Calu3 (cell line): ENCODE data around the gene ZNF324B. TPM values are rescaled to one million over a fixed set of nuclear protein-coding genes. Genes with fewer than 3 reads are reported as not detected.

Source experiments
- BruUV-seq: library from RNA; stranded (reverse); fragments of 400-500 nt; replicated peaks from 2 replicates; lab custom pipeline; 2021; lab: Mats Ljungman, UMichigan
- CTCF ChIA-PET: fragments of 300-600 bp; sonication (Branson Sonifier 250); formaldehyde crosslinking; loops from one replicate; lab custom pipeline; 2022; ENCODE audit warnings: antibody characterized with exemption; lab: Charles Lee
- DNase-seq: peaks from one replicate; pipeline ENCODE4 v3.0.0; 2022
- H3K27ac Mint-ChIP-seq: one replicate; pipeline ENCODE4 v1.8.0; 2022; ENCODE audit warnings: mixed read lengths; ENCODE audit not compliant: unreplicated experiment
- H3K27me3 Mint-ChIP-seq: one replicate; pipeline ENCODE4 v1.8.0; 2022; ENCODE audit warnings: mixed read lengths; ENCODE audit not compliant: unreplicated experiment
- H3K36me3 Mint-ChIP-seq: one replicate; pipeline ENCODE4 v1.8.0; 2022; ENCODE audit warnings: mild to moderate bottlenecking, moderate library complexity, mixed read lengths; ENCODE audit not compliant: insufficient read depth, unreplicated experiment
- H3K4me1 Mint-ChIP-seq: one replicate; pipeline ENCODE4 v1.8.0; 2022; ENCODE audit warnings: mild to moderate bottlenecking, low read depth, mixed read lengths; ENCODE audit not compliant: unreplicated experiment
- H3K4me3 Mint-ChIP-seq: one replicate; pipeline ENCODE4 v1.8.0; 2022; ENCODE audit warnings: mild to moderate bottlenecking, low read depth, moderate library complexity, mixed read lengths; ENCODE audit not compliant: unreplicated experiment
- H3K9me3 Mint-ChIP-seq: one replicate; pipeline ENCODE4 v1.8.0; 2022; ENCODE audit warnings: low read depth, mixed read lengths; ENCODE audit not compliant: unreplicated experiment
- intact Hi-C: fragments of 100-400 bp; cut with micrococcal nuclease; formaldehyde crosslinking; loops from one replicate; pipeline ENCODE4 v1.10.0; 2022; ENCODE audit not compliant: unreplicated experiment
- total RNA-seq: library from RNA; stranded (reverse); gene quantifications from 2 replicates; pipeline ENCODE4 v1.2.3, GENCODE V29; 2022
- TF ChIP-seq, protein P1 (sequence below): fragments of 200-600 bp; IDR thresholded peaks from one replicate; pipeline ENCODE4 v1.8.0; 2022; ENCODE audit warnings: antibody characterized with exemption; ENCODE audit not compliant: unreplicated experiment

The ZNF324B gene
- total RNA-seq, 1 experiment from 2014 or later, result 13.7 TPM

DNA sequence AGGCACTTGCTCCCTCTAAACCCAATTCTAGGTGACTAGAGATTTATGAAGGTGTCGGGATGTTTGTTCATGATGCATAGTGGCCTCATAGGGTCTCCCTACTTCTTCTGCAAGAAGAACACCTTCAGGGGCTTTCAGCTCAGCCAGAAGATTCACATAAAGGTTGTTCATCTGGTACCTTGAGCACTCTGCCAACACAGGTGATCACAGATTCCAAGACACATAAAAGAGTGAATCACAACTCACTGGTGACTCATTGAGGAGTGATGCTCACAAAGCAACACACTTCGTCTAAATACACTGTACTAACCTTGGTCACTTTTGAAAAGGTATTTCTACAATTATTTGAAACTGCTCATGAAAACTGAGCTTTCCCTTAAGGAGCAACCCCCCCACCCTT, 8.6 kb downstream of the ZNF324B start:
- DNase-seq, result no peak
- BruUV-seq, result no TSS peak
- no peak overlapping the region for H3K4me3 Mint-ChIP-seq
- CTCF ChIA-PET, result no interaction called here
- TF ChIP-seq, protein P1, sequence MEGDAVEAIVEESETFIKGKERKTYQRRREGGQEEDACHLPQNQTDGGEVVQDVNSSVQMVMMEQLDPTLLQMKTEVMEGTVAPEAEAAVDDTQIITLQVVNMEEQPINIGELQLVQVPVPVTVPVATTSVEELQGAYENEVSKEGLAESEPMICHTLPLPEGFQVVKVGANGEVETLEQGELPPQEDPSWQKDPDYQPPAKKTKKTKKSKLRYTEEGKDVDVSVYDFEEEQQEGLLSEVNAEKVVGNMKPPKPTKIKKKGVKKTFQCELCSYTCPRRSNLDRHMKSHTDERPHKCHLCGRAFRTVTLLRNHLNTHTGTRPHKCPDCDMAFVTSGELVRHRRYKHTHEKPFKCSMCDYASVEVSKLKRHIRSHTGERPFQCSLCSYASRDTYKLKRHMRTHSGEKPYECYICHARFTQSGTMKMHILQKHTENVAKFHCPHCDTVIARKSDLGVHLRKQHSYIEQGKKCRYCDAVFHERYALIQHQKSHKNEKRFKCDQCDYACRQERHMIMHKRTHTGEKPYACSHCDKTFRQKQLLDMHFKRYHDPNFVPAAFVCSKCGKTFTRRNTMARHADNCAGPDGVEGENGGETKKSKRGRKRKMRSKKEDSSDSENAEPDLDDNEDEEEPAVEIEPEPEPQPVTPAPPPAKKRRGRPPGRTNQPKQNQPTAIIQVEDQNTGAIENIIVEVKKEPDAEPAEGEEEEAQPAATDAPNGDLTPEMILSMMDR, result no peak
- peaks cover 2% of the 10 kb centered on the region for H3K9me3 Mint-ChIP-seq
- no peak overlapping the region for H3K27ac Mint-ChIP-seq
- no peaks in the 10 kb centered on the region for H3K27me3 Mint-ChIP-seq
- no peaks in the 10 kb centered on the region for H3K4me1 Mint-ChIP-seq
- peaks cover 5% of the 10 kb centered on the region for H3K36me3 Mint-ChIP-seq
- intact Hi-C loops, result no loop called here

DNA sequence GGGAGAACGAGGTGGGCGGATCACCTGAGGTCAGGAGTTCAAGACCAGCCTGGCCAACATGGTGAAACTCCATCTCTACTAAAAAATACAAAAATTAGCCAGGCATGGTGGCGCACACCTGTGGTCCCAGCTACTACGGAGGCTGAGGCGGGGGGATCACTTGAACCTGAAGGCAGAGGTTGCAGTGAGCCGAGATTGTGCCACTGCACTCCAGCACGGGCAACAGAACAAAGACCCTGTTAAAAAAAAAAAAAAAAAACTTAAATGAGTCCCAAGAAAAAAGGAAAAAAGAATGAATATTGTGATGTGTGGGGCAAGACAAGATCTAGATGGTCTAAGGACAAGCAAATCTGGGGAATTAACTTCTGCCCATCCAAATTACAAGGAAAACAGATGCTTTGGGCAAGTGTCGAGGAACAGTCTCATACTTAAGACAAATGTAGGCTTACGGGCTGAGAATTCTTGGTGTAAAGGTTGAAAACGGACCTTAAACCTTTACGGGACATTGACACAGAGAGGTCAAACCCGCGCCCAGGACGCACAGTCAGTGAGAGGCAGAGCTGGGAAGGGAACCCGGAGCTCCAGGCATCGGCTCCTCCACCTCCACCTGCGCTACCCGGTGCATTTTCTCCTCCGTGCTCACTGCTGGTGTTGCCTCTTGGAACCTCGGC, 14.8 kb downstream of the ZNF324B start:
- H3K4me3 Mint-ChIP-seq, result peak overlapping the region; percentile 80
- TF ChIP-seq, protein P1, result no peak
- no peaks in the 10 kb centered on the region for H3K9me3 Mint-ChIP-seq
- peaks cover 14% of the 10 kb centered on the region for H3K4me1 Mint-ChIP-seq
- DNase-seq, result no peak
- CTCF ChIA-PET, result interaction anchor here (0.5 to 0.6 kb wide), 2 partner anchors 58 to 280 kb away, joined by 3 read pairs; partner anchors contain the start of gene ZNF584
- no TSS peak for BruUV-seq
- H3K27me3 Mint-ChIP-seq, result no peaks in the 10 kb centered on the region
- H3K27ac Mint-ChIP-seq, result peak overlapping the region; percentile 52
- H3K36me3 Mint-ChIP-seq, result peaks cover 33% of the 10 kb centered on the region
- intact Hi-C loops, result no loop called here

DNA sequence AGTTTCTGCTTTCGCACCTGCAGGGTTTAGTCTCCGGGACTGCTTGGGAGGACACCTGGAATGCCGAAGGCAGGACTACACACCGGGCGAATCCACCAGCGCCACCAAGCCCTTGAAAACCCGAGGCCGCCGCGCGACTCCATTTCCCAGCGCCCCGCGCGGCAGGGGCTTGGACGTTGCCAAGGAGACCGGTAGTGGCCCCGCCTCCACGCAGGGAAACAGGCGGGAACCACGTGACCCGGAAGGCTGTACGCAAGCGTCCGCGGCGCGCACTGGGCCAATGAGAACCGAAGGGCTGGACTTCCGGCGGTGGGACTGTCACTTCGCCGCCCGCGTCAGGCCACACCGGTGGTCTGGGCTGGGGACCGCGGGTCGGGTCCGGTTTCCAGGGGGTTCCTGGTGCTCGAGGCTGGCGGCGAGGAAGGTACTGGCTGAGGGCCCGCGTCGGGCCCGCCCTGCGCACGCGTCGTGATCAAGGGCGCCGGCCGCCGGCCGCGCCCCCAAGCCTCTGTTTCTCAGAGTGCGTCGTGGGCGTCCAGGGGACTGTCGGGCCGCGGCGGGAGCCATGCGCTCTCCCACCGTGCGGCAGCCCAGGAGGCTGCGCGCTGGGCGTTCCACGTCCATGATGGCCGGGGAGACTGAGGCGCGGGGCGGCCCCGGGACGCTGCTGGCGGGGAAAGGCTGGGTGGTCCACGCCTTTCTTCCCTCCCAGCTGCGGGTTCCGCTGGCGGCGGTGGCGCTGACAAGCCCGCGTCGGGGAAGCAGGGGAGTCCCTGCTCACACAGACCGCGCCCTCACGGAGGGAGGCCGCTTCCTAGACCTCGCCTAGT, 15.6 kb downstream of the ZNF324B start, which contains the start of gene ZNF324:
ZNF324 (plus strand) TSS at position 321 of the 830 bp plus-strand sequence. CDS start 2,106 bp downstream, outside the sequence.
- CTCF ChIA-PET, result interaction anchor here (0.9 kb wide), 1 partner anchor 15 kb away, joined by 3 read pairs; no protein-coding TSS in a partner anchor
- DNase-seq, result peak; percentile 99
- no peaks in the 10 kb centered on the region for H3K9me3 Mint-ChIP-seq
- peaks cover 14% of the 10 kb centered on the region for H3K4me1 Mint-ChIP-seq
- H3K27me3 Mint-ChIP-seq, result no peaks in the 10 kb centered on the region
- H3K36me3 Mint-ChIP-seq, result peaks cover 37% of the 10 kb centered on the region
- no TSS peak for BruUV-seq
- H3K27ac Mint-ChIP-seq, result peak within 1 kb of the TSS; percentile 52
- TF ChIP-seq, protein P1, result no peak
- intact Hi-C loops, result no loop called here
- H3K4me3 Mint-ChIP-seq, result peak within 1 kb of the TSS; percentile 80

DNA sequence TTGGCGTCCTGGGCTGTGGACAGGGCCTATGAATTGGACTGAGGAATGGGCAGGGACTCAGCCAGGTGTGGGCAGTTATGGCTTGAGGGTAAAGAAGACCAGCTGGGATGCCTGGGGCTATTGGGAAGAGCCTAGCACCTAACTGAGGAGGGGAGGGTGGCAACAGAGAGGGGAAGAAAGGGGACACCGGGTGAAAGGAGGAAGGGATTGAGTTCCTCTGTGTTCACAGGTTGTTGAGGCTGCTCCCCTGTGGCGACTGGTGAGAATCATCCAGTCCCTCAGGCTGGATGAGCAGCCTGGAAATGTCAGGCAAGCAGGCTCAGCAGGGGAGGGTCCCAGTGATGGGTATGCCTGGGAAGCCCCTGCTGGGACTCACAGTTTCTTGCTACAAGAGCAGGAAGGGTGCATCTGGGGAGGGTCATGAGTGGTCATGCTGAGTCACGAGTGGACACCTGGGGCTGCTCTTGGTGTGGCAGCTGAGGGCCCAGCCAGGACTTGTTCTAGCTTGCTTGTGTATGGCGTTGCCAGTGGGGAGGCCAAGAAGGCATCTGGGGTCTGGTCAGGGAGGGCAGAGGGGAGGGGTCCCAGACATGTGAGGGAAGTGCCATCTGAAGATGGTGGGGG, 16.9 kb downstream of the ZNF324B start:
- Mint-ChIP-seq H3K4me3 (peak overlapping the region; percentile 80), H3K9me3 (no peaks in the 10 kb centered on the region), H3K36me3 (peaks cover 50% of the 10 kb centered on the region), H3K27ac (peak overlapping the region; percentile 38), H3K4me1 (peaks cover 14% of the 10 kb centered on the region), H3K27me3 (no peaks in the 10 kb centered on the region)
- BruUV-seq, result no TSS peak
- TF ChIP-seq, protein P1, result no peak
- CTCF ChIA-PET, result no interaction called here
- DNase-seq, result no peak
- intact Hi-C loops, result no loop called here
